GM21717 (cell line): ENCODE data around the gene GSTA5.
"Not testable (repeated sequence)": the region's sequence is repeated elsewhere in the genome, so short reads cannot be mapped to it uniquely, and the experiment has no call there.

Experiments used
- ATAC-seq: cut with Tn5 transposase; IDR thresholded peaks from one replicate; pipeline ENCODE4 v1.9.1; 2021; ENCODE audit warnings: mild to moderate bottlenecking, moderate library complexity; ENCODE audit not compliant: unreplicated experiment

GSTA5 gene

GRCh38 chr6:52840763-52841585 is at the start of gene GSTA5:
GSTA5 (minus strand) TSS chr6:52840813.
- no peak for ATAC-seq

- ATAC-seq, result no peak
These were observed 49.4 kb upstream of the GSTA5 start for GRCh38 chr6:52890018-52890417.

GRCh38 chr6:52887910-52888524 is 47.4 kb upstream of the GSTA5 start:
- no peak for ATAC-seq

GRCh38 chr6:52881996-52882841 is 41.6 kb upstream of the GSTA5 start:
- peak; percentile 100 for ATAC-seq

GRCh38 chr6:52881662-52881995 is 41.0 kb upstream of the GSTA5 start:
- ATAC-seq, result no peak

GRCh38 chr6:52877786-52878185 is 37.2 kb upstream of the GSTA5 start:
- ATAC-seq, result no peak

- no peak for ATAC-seq
These were observed 36.6 kb upstream of the GSTA5 start for GRCh38 chr6:52877168-52877567.

- ATAC-seq, result no peak
These were observed 35.6 kb upstream of the GSTA5 start for GRCh38 chr6:52876056-52876787.

- no peak for ATAC-seq
These were observed 31.4 kb upstream of the GSTA5 start for GRCh38 chr6:52872031-52872430.

- no peak for ATAC-seq
These were observed 31.0 kb upstream of the GSTA5 start for GRCh38 chr6:52871621-52872020.

GRCh38 chr6:52870335-52871091 is 29.9 kb upstream of the GSTA5 start:
- ATAC-seq, result not testable (repeated sequence)

- not testable (repeated sequence) for ATAC-seq
These were observed 28.3 kb upstream of the GSTA5 start for GRCh38 chr6:52868899-52869298.

GRCh38 chr6:52868240-52868639 is 27.6 kb upstream of the GSTA5 start:
- ATAC-seq, result no peak

GRCh38 chr6:52861151-52861550 is 20.5 kb upstream of the GSTA5 start:
- not testable (repeated sequence) for ATAC-seq

- ATAC-seq, result no peak
These were observed 17.8 kb upstream of the GSTA5 start for GRCh38 chr6:52858416-52858815.

GRCh38 chr6:52856137-52856536 is 15.5 kb upstream of the GSTA5 start:
- not testable (repeated sequence) for ATAC-seq

GRCh38 chr6:52849137-52849536 is 8.5 kb upstream of the GSTA5 start:
- ATAC-seq, result no peak

GRCh38 chr6:52846002-52846401 is 5.4 kb upstream of the GSTA5 start:
- ATAC-seq, result no peak

- ATAC-seq, result no peak
These were observed 3.0 kb upstream of the GSTA5 start for GRCh38 chr6:52843605-52844004.
